Measurements from ENCODE around the gene WNK1.

DNA sequence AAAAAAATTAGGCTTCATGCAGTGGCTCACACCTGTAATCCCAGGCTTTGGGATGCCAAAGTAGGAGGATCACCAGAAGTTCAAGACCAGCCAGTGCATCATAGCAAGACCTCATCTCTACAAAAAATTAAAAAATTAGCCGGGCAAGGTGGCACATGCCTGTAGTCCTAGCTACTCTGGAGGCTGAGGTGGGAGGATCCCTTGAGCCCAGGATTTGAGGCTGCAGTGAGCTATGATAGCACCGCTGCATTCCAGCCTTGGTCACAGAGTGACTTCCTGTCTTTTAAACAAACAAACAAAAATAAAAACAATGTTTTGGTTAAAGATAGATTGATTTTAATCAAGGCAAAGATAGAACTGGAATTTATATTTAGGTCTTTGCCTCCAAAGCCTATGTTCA, 60.6 kb downstream of the WNK1 start:
- TF ChIP-seq ZNF585B (tag by site-specific recombination; IDR thresholded peaks at IDR 0.05), result no peak
- no peak for TF ChIP-seq ZNF514 (tag by site-specific recombination; IDR thresholded peaks at IDR 0.05)
- no peak for TF ChIP-seq ZNF132 (tag by site-specific recombination; IDR thresholded peaks at IDR 0.05; ENCODE audit: borderline replicate concordance)
- TF ChIP-seq TRIM28 (IDR thresholded peaks at IDR 0.05; ENCODE audit: borderline replicate concordance, low read length), result no peak
- TF ChIP-seq ZNF292 (tag by site-specific recombination; IDR thresholded peaks at IDR 0.05; ENCODE audit: borderline replicate concordance, low read depth), result no peak
- TF ChIP-seq, protein P1, sequence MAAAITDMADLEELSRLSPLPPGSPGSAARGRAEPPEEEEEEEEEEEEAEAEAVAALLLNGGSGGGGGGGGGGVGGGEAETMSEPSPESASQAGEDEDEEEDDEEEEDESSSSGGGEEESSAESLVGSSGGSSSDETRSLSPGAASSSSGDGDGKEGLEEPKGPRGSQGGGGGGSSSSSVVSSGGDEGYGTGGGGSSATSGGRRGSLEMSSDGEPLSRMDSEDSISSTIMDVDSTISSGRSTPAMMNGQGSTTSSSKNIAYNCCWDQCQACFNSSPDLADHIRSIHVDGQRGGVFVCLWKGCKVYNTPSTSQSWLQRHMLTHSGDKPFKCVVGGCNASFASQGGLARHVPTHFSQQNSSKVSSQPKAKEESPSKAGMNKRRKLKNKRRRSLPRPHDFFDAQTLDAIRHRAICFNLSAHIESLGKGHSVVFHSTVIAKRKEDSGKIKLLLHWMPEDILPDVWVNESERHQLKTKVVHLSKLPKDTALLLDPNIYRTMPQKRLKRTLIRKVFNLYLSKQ (tag by site-specific recombination; IDR thresholded peaks at IDR 0.05; ENCODE audit: borderline replicate concordance), result no peak
- TF ChIP-seq CTCF (tag by site-specific recombination; IDR thresholded peaks at IDR 0.05), result no peak
- TF ChIP-seq ZNF175 (tag by site-specific recombination; IDR thresholded peaks at IDR 0.05), result no peak
- no peak for TF ChIP-seq ZNF670 (tag by site-specific recombination; IDR thresholded peaks at IDR 0.05; ENCODE audit: low read depth)
- no peak for TF ChIP-seq ZBTB1 (tag by site-specific recombination; IDR thresholded peaks at IDR 0.05)
- TF ChIP-seq, protein P2, sequence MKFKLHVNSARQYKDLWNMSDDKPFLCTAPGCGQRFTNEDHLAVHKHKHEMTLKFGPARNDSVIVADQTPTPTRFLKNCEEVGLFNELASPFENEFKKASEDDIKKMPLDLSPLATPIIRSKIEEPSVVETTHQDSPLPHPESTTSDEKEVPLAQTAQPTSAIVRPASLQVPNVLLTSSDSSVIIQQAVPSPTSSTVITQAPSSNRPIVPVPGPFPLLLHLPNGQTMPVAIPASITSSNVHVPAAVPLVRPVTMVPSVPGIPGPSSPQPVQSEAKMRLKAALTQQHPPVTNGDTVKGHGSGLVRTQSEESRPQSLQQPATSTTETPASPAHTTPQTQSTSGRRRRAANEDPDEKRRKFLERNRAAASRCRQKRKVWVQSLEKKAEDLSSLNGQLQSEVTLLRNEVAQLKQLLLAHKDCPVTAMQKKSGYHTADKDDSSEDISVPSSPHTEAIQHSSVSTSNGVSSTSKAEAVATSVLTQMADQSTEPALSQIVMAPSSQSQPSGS (tag by site-specific recombination; IDR thresholded peaks at IDR 0.05; ENCODE audit: low read depth), result no peak
- TF ChIP-seq REST (tag by site-specific recombination; IDR thresholded peaks at IDR 0.05), result no peak
- TF ChIP-seq YY1 (tag by site-specific recombination; IDR thresholded peaks at IDR 0.05), result no peak
- TF ChIP-seq PRDM1 (tag by site-specific recombination; IDR thresholded peaks at IDR 0.05), result no peak

All from HEK293 (cell line).